Stimulated activated CD4-positive, alpha-beta T cell treated with anti-CD3 and anti-CD28 coated beads, TNF-alpha, amount 100 ng/mL, for 24 hours (primary cell): Measurements from ENCODE around the gene SELPLG.

Source experiments
- DNase-seq, 3 experiments: peaks; one replicate each; pipeline ENCODE4 v3.0.0-alpha.2; 2020; ENCODE audit warnings: low read depth in 3 of 3

Gene SELPLG

GRCh38 chr12:108572166-108572790 lies 61.4 kb downstream of the SELPLG start:
- no peak for DNase-seq
